Breast epithelium (tissue), 3 donors: ENCODE measurements around the gene DCAF15.

Experiments
- CTCF ChIP-seq, 3 donors: fragments of 450-650 bp; IDR thresholded peaks; one replicate each; pipeline ENCODE4 v1.5.1; 2016 to 2017; ENCODE audit warnings: antibody characterized with exemption in 3 of 3, mild to moderate bottlenecking in 3 of 3, moderate library complexity in 3 of 3
- POLR2A ChIP-seq: fragments of 450-650 bp; IDR thresholded peaks from one replicate; pipeline ENCODE4 v1.6.1; 2016; ENCODE audit warnings: antibody characterized with exemption, mild to moderate bottlenecking, moderate library complexity
- POLR2AphosphoS5 ChIP-seq, 3 donors: sonication (generic); formaldehyde crosslinking; IDR thresholded peaks; one replicate each; pipeline ENCODE4 v1.6.1; 2017; ENCODE audit warnings: antibody characterized with exemption in 3 of 3

- TF ChIP-seq POLR2AphosphoS5 (IDR thresholded peaks at IDR 0.05) = no peak
- no peak for TF ChIP-seq CTCF (IDR thresholded peaks at IDR 0.05)
- no peak for TF ChIP-seq POLR2A
These were observed 13.8 kb downstream of the DCAF15 start for GRCh38 chr19:13965926-13966683.
